ENCODE data around the gene CCDC107. TPM values are rescaled to one million over a fixed set of nuclear protein-coding genes. Genes with fewer than 3 reads are reported as not detected.
"Not testable (repeated sequence)": the region's sequence is repeated elsewhere in the genome, so short reads cannot be mapped to it uniquely, and the experiment has no call there.

Gene CCDC107
- total RNA-seq, 2 donors from 2014 or later: 10.6 to 15.3 TPM

DNA sequence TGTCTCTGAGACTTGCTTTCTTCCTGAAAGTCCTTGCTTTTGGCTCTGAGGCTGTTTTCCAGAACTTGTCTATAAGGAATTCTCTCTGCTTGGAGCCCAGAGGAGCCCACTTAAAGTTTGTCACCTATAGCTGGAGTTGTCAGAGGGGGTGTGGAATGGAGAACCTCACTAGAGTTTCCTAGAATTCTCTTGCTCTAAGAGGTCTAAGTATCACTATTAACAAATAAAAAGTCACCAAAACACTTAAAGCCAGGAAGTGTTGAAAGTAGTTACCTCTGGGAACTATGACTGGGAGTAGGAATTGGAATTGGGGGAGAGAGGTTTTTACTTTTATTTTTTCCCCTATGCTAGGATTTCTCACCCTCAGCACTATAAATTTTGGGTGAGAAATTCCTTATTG lies 22.4 kb upstream of the CCDC107 start:
- no peak for DNase-seq
- Histone ChIP-seq H3K9ac (ENCODE audit: extremely low read depth, low read length, poor library complexity, severe bottlenecking) (no peak overlapping the region), H3K4me1 (ENCODE audit: control insufficient read depth, insufficient read depth, low read length) (no peaks in the 10 kb centered on the region), H3K27ac (ENCODE audit: low read depth, low read length) (no peak overlapping the region), H3K27me3 (ENCODE audit: control insufficient read depth, insufficient read depth, low read length, poor library complexity, severe bottlenecking) (no peaks in the 10 kb centered on the region), H3K4me3 (ENCODE audit: low read length) (no peak overlapping the region), H3K9me3 (ENCODE audit: control insufficient read depth, low read length) (no peaks in the 10 kb centered on the region), H3K36me3 (ENCODE audit: control insufficient read depth, insufficient read depth, low read length) (no peaks in the 10 kb centered on the region)
- Mint-ChIP-seq H3K4me3 (no peak overlapping the region), H3K27me3 (ENCODE audit: insufficient read depth) (peaks cover 4% of the 10 kb centered on the region), H3K9me3 (peaks cover 18% of the 10 kb centered on the region), H3K36me3 (ENCODE audit: low read depth) (peaks cover 7% of the 10 kb centered on the region), H3K27ac (no peak overlapping the region), H3K4me1 (no peaks in the 10 kb centered on the region)
- TF ChIP-seq, protein P1, sequence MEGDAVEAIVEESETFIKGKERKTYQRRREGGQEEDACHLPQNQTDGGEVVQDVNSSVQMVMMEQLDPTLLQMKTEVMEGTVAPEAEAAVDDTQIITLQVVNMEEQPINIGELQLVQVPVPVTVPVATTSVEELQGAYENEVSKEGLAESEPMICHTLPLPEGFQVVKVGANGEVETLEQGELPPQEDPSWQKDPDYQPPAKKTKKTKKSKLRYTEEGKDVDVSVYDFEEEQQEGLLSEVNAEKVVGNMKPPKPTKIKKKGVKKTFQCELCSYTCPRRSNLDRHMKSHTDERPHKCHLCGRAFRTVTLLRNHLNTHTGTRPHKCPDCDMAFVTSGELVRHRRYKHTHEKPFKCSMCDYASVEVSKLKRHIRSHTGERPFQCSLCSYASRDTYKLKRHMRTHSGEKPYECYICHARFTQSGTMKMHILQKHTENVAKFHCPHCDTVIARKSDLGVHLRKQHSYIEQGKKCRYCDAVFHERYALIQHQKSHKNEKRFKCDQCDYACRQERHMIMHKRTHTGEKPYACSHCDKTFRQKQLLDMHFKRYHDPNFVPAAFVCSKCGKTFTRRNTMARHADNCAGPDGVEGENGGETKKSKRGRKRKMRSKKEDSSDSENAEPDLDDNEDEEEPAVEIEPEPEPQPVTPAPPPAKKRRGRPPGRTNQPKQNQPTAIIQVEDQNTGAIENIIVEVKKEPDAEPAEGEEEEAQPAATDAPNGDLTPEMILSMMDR (conservative IDR thresholded peaks at IDR 0.05): no peak

DNA sequence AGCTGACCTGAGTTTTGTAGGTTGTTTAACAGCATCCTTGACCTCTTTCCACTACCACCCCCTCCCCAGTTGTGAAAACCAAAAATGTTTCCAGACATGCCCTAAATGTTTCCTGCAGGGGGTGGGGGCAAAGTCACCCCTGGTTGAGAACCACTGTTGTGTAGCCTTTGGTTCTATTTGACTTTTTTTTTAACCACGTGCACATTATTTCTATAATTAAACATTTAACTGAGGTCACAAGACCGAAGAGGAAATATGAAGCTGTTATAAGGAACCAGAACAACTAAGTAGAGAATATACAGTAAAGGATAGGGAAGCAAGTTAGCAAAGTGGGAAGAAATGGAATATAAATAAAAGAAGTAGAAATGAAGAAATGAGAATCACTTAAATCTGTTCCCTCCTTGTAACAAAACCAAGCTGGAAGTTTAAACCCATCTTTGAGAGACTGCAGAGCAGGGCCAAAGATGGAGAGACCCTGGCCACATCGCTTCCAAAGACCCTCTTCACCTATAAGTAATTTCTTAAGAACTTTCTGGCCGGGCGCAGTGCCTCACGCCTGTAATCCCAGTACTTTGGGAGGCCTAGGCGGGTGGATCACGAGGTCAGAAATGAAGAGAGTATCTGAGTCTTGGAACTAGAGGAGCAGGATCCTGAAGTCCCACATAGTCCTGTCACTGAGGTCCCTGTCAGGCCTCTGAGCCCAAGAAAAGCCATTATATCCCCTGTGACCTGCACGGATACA lies 21.8 kb upstream of the CCDC107 start:
- Histone ChIP-seq H3K9me3 (ENCODE audit: control insufficient read depth, low read length) (no peaks in the 10 kb centered on the region), H3K27me3 (ENCODE audit: control insufficient read depth, insufficient read depth, low read length, poor library complexity, severe bottlenecking) (no peaks in the 10 kb centered on the region), H3K4me3 (ENCODE audit: low read length) (no peak overlapping the region), H3K9ac (ENCODE audit: extremely low read depth, low read length, poor library complexity, severe bottlenecking) (no peak overlapping the region), H3K27ac (ENCODE audit: low read depth, low read length) (no peak overlapping the region), H3K36me3 (ENCODE audit: control insufficient read depth, insufficient read depth, low read length) (no peaks in the 10 kb centered on the region), H3K4me1 (ENCODE audit: control insufficient read depth, insufficient read depth, low read length) (no peaks in the 10 kb centered on the region)
- Mint-ChIP-seq H3K9me3 (peaks cover 19% of the 10 kb centered on the region), H3K27ac (no peak overlapping the region), H3K4me3 (no peak overlapping the region), H3K36me3 (ENCODE audit: low read depth) (peaks cover 11% of the 10 kb centered on the region), H3K27me3 (ENCODE audit: insufficient read depth) (peaks cover 4% of the 10 kb centered on the region), H3K4me1 (no peaks in the 10 kb centered on the region)
- DNase-seq: no peak
- TF ChIP-seq, protein P1 (conservative IDR thresholded peaks at IDR 0.05): no peak
- WGBS, 2 experiments (ENCODE audit: insufficient coverage in 1 of 2, insufficient read length in 1 of 2): 92 to 96% methylated on average over 6 to 9 of the region's 9 CpGs

DNA sequence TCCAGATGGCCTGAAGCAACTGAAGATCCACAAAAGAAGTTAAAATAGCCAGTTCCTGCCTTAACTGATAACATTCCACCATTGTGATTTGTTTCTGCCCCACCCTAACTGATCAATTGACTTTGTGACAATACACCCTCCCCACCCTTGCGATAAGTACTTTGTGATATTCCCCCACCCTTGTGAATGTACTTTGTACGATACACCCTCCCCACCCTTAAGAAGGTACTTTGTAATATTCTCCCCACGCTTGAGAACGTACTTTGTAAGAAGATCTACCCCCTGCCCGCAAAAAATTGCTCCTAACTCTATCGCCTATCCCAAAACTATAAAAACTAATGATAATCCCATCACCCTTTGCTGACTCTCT lies 21.2 kb upstream of the CCDC107 start:
- H3K27ac Mint-ChIP-seq; H3K4me1 ChIP-seq (ENCODE audit: control insufficient read depth, insufficient read depth, low read length); DNase-seq; H3K4me1 Mint-ChIP-seq; H3K27ac ChIP-seq (ENCODE audit: low read depth, low read length); H3K4me3 Mint-ChIP-seq; H3K27me3 Mint-ChIP-seq (ENCODE audit: insufficient read depth); H3K9ac ChIP-seq (ENCODE audit: extremely low read depth, low read length, poor library complexity, severe bottlenecking); H3K27me3 ChIP-seq (ENCODE audit: control insufficient read depth, insufficient read depth, low read length, poor library complexity, severe bottlenecking); H3K36me3 ChIP-seq (ENCODE audit: control insufficient read depth, insufficient read depth, low read length); H3K4me3 ChIP-seq (ENCODE audit: low read length); H3K9me3 ChIP-seq (ENCODE audit: control insufficient read depth, low read length): not testable (repeated sequence)
- 95 to 96% methylated on average over 4 to 6 of the region's 6 CpGs for WGBS, 2 experiments (ENCODE audit: insufficient coverage in 1 of 2, insufficient read length in 1 of 2)
- H3K9me3 Mint-ChIP-seq: peaks cover 20% of the 10 kb centered on the region
- H3K36me3 Mint-ChIP-seq (ENCODE audit: low read depth): peaks cover 11% of the 10 kb centered on the region

DNA sequence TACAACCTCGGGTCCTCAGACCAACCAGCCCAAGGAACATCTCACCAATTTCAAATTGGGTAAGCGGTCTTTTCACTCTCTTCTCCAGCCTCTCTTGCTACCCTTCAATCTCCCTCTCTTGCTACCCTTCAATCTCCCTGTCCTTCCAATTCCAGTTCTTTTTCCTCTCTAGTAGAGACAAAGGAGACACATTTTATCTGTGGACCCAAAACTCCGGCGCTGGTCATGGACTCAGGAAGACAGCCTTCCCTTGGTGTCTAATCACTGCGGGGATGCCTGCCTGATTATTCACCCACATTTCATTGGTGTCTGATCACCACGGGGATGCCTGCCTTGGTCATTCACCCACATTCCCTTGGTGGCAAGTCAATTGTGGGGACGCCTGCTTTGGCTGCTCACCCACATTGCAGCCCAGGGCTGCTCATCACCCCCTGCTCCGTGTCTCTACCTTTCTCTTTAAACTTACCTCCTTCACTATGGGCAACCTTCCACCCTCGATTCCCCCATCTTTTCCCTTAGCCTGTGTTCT lies 20.6 kb upstream of the CCDC107 start:
- not testable (repeated sequence) for H3K9ac ChIP-seq (ENCODE audit: extremely low read depth, low read length, poor library complexity, severe bottlenecking); H3K27ac ChIP-seq (ENCODE audit: low read depth, low read length); DNase-seq; H3K27ac Mint-ChIP-seq; H3K36me3 ChIP-seq (ENCODE audit: control insufficient read depth, insufficient read depth, low read length); H3K9me3 ChIP-seq (ENCODE audit: control insufficient read depth, low read length); H3K27me3 Mint-ChIP-seq (ENCODE audit: insufficient read depth); H3K4me1 ChIP-seq (ENCODE audit: control insufficient read depth, insufficient read depth, low read length); H3K4me1 Mint-ChIP-seq; H3K4me3 Mint-ChIP-seq; H3K4me3 ChIP-seq (ENCODE audit: low read length); H3K27me3 ChIP-seq (ENCODE audit: control insufficient read depth, insufficient read depth, low read length, poor library complexity, severe bottlenecking)
- Mint-ChIP-seq H3K9me3 (peaks cover 20% of the 10 kb centered on the region), H3K36me3 (ENCODE audit: low read depth) (peaks cover 11% of the 10 kb centered on the region)
- WGBS, 2 experiments (ENCODE audit: insufficient coverage in 1 of 2, insufficient read length in 1 of 2): 93 to 98% methylated on average over 5 to 9 of the region's 9 CpGs

DNA sequence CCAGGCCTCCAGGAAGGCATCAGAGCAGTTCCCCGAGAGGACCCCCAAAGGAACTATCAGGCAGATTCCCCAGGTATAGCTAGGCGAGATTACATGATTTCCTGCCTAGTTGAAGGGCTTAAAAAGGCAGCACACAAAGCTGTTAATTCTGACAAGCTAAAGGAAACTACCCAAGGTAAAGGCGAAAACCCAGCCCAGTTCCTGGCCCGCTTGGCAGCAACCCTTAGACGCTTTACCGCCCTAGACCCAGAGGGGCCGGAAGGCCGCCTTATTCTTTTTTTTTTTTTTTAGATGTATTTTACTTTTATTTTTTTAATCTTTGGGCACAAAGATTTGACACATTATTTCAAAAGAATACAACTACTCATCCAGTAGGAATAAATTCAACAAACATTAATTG lies 19.3 kb upstream of the CCDC107 start:
- WGBS, 2 experiments (ENCODE audit: insufficient coverage in 1 of 2, insufficient read length in 1 of 2): 90 to 100% methylated on average over 1 to 5 of the region's 8 CpGs
- not testable (repeated sequence) for H3K27ac ChIP-seq (ENCODE audit: low read depth, low read length); H3K9me3 ChIP-seq (ENCODE audit: control insufficient read depth, low read length); H3K27ac Mint-ChIP-seq; H3K9ac ChIP-seq (ENCODE audit: extremely low read depth, low read length, poor library complexity, severe bottlenecking); DNase-seq; H3K4me1 Mint-ChIP-seq; H3K4me3 Mint-ChIP-seq; H3K27me3 Mint-ChIP-seq (ENCODE audit: insufficient read depth); H3K27me3 ChIP-seq (ENCODE audit: control insufficient read depth, insufficient read depth, low read length, poor library complexity, severe bottlenecking); H3K4me1 ChIP-seq (ENCODE audit: control insufficient read depth, insufficient read depth, low read length); H3K4me3 ChIP-seq (ENCODE audit: low read length); H3K36me3 ChIP-seq (ENCODE audit: control insufficient read depth, insufficient read depth, low read length)
- peaks cover 20% of the 10 kb centered on the region for H3K9me3 Mint-ChIP-seq
- peaks cover 15% of the 10 kb centered on the region for H3K36me3 Mint-ChIP-seq (ENCODE audit: low read depth)

DNA sequence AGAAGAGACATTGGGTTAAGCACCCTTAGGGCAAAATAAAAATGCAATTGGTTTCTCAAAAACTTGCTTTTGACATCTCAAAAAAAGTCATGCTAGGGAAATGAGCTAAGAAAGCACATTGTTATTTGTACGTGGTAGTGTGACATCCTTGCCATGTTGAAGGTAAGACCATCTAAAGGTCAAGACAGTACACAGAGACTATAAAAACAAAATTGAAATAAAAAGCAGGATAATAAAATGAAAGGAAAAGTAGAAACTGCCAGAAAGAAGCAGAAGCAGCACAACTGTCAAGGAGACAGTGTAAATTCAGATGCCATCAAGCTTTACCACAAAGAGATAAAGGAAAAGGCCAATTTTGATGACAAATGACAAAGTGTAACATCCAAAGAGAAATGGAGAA lies 18.9 kb upstream of the CCDC107 start:
- H3K9ac ChIP-seq (ENCODE audit: extremely low read depth, low read length, poor library complexity, severe bottlenecking); H3K4me1 Mint-ChIP-seq; H3K4me3 ChIP-seq (ENCODE audit: low read length); H3K27me3 ChIP-seq (ENCODE audit: control insufficient read depth, insufficient read depth, low read length, poor library complexity, severe bottlenecking); H3K36me3 ChIP-seq (ENCODE audit: control insufficient read depth, insufficient read depth, low read length); H3K9me3 ChIP-seq (ENCODE audit: control insufficient read depth, low read length); H3K27ac Mint-ChIP-seq; DNase-seq; H3K27ac ChIP-seq (ENCODE audit: low read depth, low read length); H3K4me3 Mint-ChIP-seq; H3K27me3 Mint-ChIP-seq (ENCODE audit: insufficient read depth); H3K4me1 ChIP-seq (ENCODE audit: control insufficient read depth, insufficient read depth, low read length): not testable (repeated sequence)
- WGBS, 2 experiments (ENCODE audit: insufficient coverage in 1 of 2, insufficient read length in 1 of 2): 100% methylated on average over 1 of the region's 1 CpG; no CpG with 5 or more reads in 1 of the 2 experiments
- H3K36me3 Mint-ChIP-seq (ENCODE audit: low read depth): peaks cover 15% of the 10 kb centered on the region
- H3K9me3 Mint-ChIP-seq: peaks cover 20% of the 10 kb centered on the region
